Peyer's patch (tissue), 4 donors: Measurements from ENCODE around the gene CD300LG. TPM values are rescaled to one million over a fixed set of nuclear protein-coding genes. Genes with fewer than 3 reads are reported as not detected.

Source experiments
- DNase-seq, 3 donors: peaks; one replicate each; pipeline ENCODE4 v3.0.0-alpha.2; 2017 to 2019
- H3K27ac ChIP-seq, 4 donors: fragments of 200-600 bp; sonication (generic); one replicate each; pipeline ENCODE4 v1.5.1; 2016 to 2019
- H3K27me3 ChIP-seq, 2 donors: fragments of 200-600 bp; sonication (generic); one replicate each; pipeline ENCODE4 v1.5.1; 2019
- H3K36me3 ChIP-seq, 3 donors: fragments of 200-600 bp; sonication (generic); one replicate each; pipeline ENCODE4 v1.5.1; 2016 to 2019
- H3K4me1 ChIP-seq, 4 donors: fragments of 200-600 bp; sonication (generic); one replicate each; pipeline ENCODE4 v1.5.1; 2016 to 2019
- H3K4me3 ChIP-seq, 4 donors: fragments of 200-600 bp; sonication (generic); 1 replicate in 3 of 4; 2 replicates in 1 of 4; pipeline ENCODE4 v1.5.1; 2016 to 2019; ENCODE audit warnings: mild to moderate bottlenecking in 1 of 4
- H3K9me3 ChIP-seq, 4 donors: fragments of 200-600 bp; sonication (generic); one replicate each; pipeline ENCODE4 v1.5.1; 2016 to 2019; ENCODE audit warnings: mild to moderate bottlenecking in 1 of 4
- POLR2A ChIP-seq, 2 donors: fragments of 450-650 bp; IDR thresholded peaks; one replicate each; pipeline ENCODE4 v1.5.1; 2017; ENCODE audit warnings: antibody characterized with exemption in 2 of 2, mild to moderate bottlenecking in 2 of 2, moderate library complexity in 2 of 2
- total RNA-seq, 4 donors: library from RNA; depleted of rRNA; stranded (reverse); fragments of >200 nt; gene quantifications; one replicate each; pipeline ENCODE4 v1.1.0, GENCODE V29; 2016
- TF ChIP-seq, protein P1 (sequence below), 6 experiments: fragments of 450-650 bp in 4 of 6; fragments of 200-600 bp in 2 of 6; sonication (generic) in 1 of 6; IDR thresholded peaks; one replicate each; pipeline ENCODE4 v1.5.1; 2017 to 2019; ENCODE audit warnings: antibody characterized with exemption in 6 of 6, mild to moderate bottlenecking in 3 of 6, moderate library complexity in 1 of 6

Gene CD300LG
- total RNA-seq, 4 donors from 2014 or later: 0.54 TPM; not detected in 3

GRCh38 chr17:43805117-43805516, 41.9 kb upstream of the CD300LG start:
- no peaks in the 10 kb centered on the region for H3K4me1 ChIP-seq
- H3K27me3 ChIP-seq: no peaks in the 10 kb centered on the region
- H3K9me3 ChIP-seq: no peaks in the 10 kb centered on the region
- TF ChIP-seq, protein P1, sequence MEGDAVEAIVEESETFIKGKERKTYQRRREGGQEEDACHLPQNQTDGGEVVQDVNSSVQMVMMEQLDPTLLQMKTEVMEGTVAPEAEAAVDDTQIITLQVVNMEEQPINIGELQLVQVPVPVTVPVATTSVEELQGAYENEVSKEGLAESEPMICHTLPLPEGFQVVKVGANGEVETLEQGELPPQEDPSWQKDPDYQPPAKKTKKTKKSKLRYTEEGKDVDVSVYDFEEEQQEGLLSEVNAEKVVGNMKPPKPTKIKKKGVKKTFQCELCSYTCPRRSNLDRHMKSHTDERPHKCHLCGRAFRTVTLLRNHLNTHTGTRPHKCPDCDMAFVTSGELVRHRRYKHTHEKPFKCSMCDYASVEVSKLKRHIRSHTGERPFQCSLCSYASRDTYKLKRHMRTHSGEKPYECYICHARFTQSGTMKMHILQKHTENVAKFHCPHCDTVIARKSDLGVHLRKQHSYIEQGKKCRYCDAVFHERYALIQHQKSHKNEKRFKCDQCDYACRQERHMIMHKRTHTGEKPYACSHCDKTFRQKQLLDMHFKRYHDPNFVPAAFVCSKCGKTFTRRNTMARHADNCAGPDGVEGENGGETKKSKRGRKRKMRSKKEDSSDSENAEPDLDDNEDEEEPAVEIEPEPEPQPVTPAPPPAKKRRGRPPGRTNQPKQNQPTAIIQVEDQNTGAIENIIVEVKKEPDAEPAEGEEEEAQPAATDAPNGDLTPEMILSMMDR (IDR thresholded peaks at IDR 0.05): no peak
- no peak for TF ChIP-seq POLR2A (IDR thresholded peaks at IDR 0.05)
- no peak for DNase-seq
- H3K4me3 ChIP-seq: no peak overlapping the region
- no peak overlapping the region for H3K27ac ChIP-seq
- no peaks in the 10 kb centered on the region for H3K36me3 ChIP-seq

- H3K36me3 ChIP-seq: no peaks in the 10 kb centered on the region
These were observed 38.9 kb upstream of the CD300LG start for GRCh38 chr17:43808076-43808475.

GRCh38 chr17:43809121-43809520, 37.9 kb upstream of the CD300LG start:
- no peak for DNase-seq
- no peak overlapping the region for H3K27ac ChIP-seq
- TF ChIP-seq, protein P1 (IDR thresholded peaks at IDR 0.05): no peak
- no peak for TF ChIP-seq POLR2A (IDR thresholded peaks at IDR 0.05)

More at GRCh38 chr17:43808076-43808475, 38.9 kb upstream of the CD300LG start:
- Histone ChIP-seq H3K9me3 (no peaks in the 10 kb centered on the region), H3K4me3 (no peak overlapping the region), H3K27ac (no peak overlapping the region), H3K27me3 (no peaks in the 10 kb centered on the region), H3K4me1 (no peaks in the 10 kb centered on the region)
- no peak for DNase-seq
- TF ChIP-seq, protein P1 (IDR thresholded peaks at IDR 0.05): no peak
- TF ChIP-seq POLR2A (IDR thresholded peaks at IDR 0.05): no peak

GRCh38 chr17:43810226-43810715, 36.7 kb upstream of the CD300LG start:
- no peak for DNase-seq
- H3K4me3 ChIP-seq: no peak overlapping the region
- no peaks in the 10 kb centered on the region for H3K9me3 ChIP-seq
- H3K27ac ChIP-seq: no peak overlapping the region
- H3K4me1 ChIP-seq: no peaks in the 10 kb centered on the region
- no peaks in the 10 kb centered on the region for H3K27me3 ChIP-seq
- no peaks in the 10 kb centered on the region for H3K36me3 ChIP-seq
- TF ChIP-seq, protein P1 (IDR thresholded peaks at IDR 0.05): no peak
- no peak for TF ChIP-seq POLR2A (IDR thresholded peaks at IDR 0.05)

More at GRCh38 chr17:43809121-43809520, 37.9 kb upstream of the CD300LG start:
- Histone ChIP-seq H3K9me3 (no peaks in the 10 kb centered on the region), H3K4me3 (no peak overlapping the region), H3K4me1 (no peaks in the 10 kb centered on the region), H3K36me3 (no peaks in the 10 kb centered on the region), H3K27me3 (no peaks in the 10 kb centered on the region)

DNA sequence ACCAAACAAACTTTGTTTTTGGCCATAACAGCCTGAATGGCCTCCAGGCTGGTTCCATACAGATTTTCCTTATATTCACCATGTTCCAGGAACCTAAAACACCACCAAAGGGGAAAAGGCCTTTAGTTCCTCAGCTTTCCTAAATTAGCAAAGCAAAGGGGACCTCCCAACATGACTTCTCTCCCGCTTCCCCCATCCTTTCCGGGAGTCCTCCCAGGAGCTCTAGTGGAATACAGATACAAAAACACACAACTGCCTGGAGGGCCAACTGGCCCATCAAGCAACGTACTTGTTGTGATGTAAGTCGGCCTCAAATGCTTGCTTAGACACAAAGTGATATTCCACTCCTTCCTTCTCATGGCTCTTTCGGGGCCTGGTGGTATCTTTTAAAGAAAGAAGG, 36.2 kb upstream of the CD300LG start:
- no peaks in the 10 kb centered on the region for H3K4me1 ChIP-seq
- H3K27ac ChIP-seq: no peak overlapping the region
- no peak for TF ChIP-seq POLR2A (IDR thresholded peaks at IDR 0.05)
- TF ChIP-seq, protein P1 (IDR thresholded peaks at IDR 0.05): no peak
- DNase-seq: no peak
- H3K4me3 ChIP-seq: no peak overlapping the region
- no peaks in the 10 kb centered on the region for H3K9me3 ChIP-seq
- H3K36me3 ChIP-seq: no peaks in the 10 kb centered on the region
- no peaks in the 10 kb centered on the region for H3K27me3 ChIP-seq
